ENCODE results near the gene MST1.
A peak's percentile ranks its signal among the peaks of the same experiment; 100 is the strongest.

Gene MST1

DNA sequence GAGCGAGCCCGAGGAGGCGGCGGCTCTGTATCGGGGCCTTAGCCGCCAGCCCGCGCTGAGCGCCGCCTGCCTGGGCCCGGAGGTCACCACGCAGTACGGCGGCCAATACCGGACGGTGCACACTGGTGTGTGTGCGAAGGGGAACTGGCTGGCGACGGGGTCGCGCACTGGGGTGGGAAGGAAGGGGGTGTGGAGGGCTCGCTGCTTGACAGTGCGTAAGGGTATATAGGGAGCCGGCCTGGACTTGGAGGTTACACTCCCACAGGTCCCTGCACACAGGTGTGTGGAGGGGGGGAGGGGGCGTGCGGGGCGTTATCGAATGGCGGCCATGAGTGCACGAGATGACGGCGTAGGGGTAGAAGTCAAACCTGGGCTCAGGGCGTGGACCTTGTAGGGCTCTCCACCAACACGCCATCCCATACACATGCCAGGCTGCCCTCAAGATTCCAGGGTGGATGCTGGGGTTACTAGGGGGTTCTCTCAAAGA lies 14.7 kb downstream of the MST1 start:
- no peak for DNase-seq (ENCODE audit: low read depth)
- peak overlapping the region; percentile 89 for H3K4me3 ChIP-seq (ENCODE audit: low read length)
- TF ChIP-seq CTCF (conservative IDR thresholded peaks at IDR 0.05; ENCODE audit: low read length), result no peak

DNA sequence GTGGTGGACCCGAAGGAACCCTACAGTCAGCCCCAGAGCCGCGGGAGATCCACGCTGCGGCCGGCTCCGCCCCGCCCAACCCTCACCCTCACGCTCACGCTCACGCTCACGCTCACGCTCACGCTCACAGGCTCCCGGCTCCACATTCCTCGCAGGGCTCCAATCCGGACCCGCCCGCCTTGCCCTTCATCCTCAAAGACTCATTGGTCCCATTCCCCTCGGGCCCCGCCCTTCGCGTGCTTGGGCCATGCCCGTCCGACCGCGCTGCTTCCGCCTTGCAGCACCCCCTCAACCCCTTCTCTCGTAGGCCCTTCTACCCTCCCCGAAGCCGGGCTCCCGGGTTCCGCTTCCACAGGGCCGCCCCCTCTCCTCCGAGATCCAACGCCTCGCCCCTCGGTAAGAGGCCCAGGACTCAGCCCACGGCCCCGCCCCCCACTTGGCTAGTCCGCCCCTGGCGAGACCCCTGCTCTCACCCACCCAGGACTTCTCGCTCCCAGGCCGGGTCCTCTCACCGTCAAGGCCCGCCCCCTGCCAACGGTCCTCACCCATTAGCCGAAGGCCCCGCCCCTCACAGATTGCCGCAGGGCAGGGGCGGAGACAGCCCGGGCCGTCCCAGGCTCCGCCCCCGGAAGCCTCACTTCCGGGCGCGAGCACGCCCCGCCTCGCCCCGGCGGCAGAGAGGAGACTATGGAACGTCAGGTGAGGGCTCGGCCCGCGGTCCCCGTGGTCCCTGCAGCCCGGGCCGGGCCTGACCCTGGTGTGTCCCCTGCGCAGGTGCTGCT lies 15.4 kb downstream of the MST1 start, which contains the start of gene APEH:
Gene APEH, plus strand, starts transcription at position 637 of the 782 bp plus-strand sequence. Its CDS starts 51 bp downstream, at position 688.
- DNase-seq (ENCODE audit: low read depth), result peak; percentile 97

GRCh38 chr3:49673121-49673714 lies 16.1 kb downstream of the MST1 start:
- no peak for TF ChIP-seq CTCF (conservative IDR thresholded peaks at IDR 0.05; ENCODE audit: low read length)
- no peak for DNase-seq (ENCODE audit: low read depth)

More for the DNA sequence above, 15.4 kb downstream of the MST1 start, which contains the start of gene APEH:
- TF ChIP-seq CTCF (conservative IDR thresholded peaks at IDR 0.05; ENCODE audit: low read length), result no peak
- H3K4me3 ChIP-seq (ENCODE audit: low read length), result peak within 1 kb of the TSS; percentile 89

DNA sequence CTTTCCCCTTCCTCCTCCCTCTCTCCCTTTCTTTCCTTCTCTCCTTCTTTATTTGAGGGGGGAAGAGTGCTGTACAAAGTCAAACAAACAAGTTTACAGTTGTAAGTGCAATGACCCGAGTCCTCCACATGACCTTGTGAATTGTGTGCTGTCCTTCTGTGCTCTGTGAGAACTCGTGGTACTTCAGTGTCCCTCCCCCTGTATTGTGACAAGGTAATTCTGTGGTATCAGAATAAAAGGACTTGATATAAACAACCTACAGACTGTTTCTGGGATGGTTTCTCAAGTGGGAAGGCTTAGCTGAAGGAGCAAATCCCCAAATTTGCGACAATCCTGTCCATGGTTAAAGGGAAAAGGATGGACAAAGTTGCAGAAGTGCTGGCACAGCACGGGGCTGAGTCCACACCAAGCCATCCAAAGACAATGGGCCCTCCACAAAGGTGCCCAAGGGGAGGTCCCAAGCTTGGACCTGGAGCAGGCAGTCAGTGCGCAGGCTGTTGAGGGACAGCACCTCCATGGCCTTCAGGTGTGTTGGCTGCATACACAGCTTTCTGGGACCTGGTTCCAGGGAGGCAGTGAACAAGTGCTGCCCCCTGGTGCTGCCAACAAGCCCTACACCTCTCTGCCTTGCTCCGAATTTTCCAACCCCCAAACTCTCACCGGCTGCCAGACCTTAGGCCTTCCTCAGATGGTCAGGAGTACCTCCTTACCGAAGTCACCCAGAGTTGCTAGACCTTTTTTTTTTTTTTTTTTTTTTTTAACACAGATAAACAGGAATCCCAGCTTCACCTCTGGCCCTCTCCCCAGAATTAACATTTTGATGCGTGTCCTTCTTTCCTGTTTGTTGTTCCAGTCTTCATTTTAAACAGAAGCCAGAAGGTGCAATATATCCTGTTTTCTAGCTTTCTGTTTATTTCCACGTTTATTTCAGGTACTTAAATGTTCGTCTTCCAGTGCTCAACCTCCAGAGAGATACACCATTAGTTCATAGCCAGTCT lies 17.7 kb downstream of the MST1 start:
- peak; percentile 84 for TF ChIP-seq CTCF (conservative IDR thresholded peaks at IDR 0.05; ENCODE audit: low read length)
- no peak overlapping the region for H3K4me3 ChIP-seq (ENCODE audit: low read length)
- peak; percentile 51 for DNase-seq (ENCODE audit: low read depth)

More at GRCh38 chr3:49673121-49673714, 16.1 kb downstream of the MST1 start:
- H3K4me3 ChIP-seq (ENCODE audit: low read length), result peak overlapping the region; percentile 89

GRCh38 chr3:49670940-49671290 lies 18.4 kb downstream of the MST1 start:
- TF ChIP-seq CTCF (conservative IDR thresholded peaks at IDR 0.05; ENCODE audit: low read length), result no peak
- no peak for DNase-seq (ENCODE audit: low read depth)
- no peak overlapping the region for H3K4me3 ChIP-seq (ENCODE audit: low read length)

DNA sequence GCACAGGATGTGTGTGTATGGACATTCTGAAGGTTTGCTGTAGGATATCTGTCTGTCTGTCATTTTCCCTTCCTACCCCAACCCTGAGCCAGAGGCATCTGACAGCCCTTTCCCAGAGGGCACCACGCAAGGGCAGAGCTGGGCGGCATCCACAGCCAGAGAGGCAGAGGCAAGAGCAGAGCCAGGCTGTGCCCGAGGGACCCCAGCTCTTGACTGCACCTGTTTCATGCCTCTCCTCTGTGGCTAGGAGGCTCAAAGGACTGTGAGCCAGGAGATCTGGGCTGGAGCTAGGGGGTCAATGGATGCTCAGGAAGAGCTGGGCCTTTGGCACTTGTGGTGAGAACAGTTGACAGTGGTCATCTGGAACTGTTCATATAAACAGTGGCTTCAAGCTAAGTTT lies 19.9 kb downstream of the MST1 start:
- TF ChIP-seq CTCF (conservative IDR thresholded peaks at IDR 0.05; ENCODE audit: low read length), result no peak
- H3K4me3 ChIP-seq (ENCODE audit: low read length), result no peak overlapping the region
- DNase-seq (ENCODE audit: low read depth), result no peak

All from AG10803 (cell line).